Fibroblast of skin of back (primary cell): ENCODE results near the gene B3GALT4.

ENCODE experiments used
- DNase-seq: peaks from one replicate; pipeline ENCODE4 v3.0.0-alpha.2; 2013

Gene B3GALT4

DNA sequence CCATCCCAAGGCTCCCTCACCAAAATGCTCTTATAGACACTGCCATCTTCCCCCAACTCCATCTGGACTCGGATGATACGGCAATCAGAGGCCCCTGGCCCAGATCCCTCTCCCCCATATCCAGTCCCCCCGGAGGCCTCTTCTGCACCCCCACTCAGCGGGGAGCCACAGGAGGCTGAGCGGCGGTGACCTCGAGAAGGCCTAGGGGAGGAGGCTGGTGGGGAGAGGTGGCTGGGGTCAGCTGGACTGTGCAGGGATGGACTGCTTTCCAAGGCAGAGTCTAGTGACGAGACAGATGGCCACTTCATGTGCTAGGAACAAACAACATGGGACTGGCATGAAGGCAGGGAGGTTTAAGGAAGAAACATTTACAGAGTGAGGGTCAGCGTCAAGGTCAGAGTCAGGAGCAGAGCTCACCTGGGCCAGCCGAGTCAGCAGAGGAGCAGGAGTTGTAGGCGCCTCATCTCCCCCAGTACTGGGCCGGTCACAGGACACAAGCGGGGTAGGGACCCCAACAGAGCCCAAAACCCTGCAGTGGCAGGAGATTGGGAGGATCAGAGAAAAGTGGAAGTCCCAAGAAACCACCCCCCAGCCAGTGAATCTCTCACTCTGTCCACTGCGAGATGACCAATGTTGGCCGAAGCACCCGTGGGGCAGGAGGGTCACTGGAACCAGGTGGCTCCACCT is 16.2 kb downstream of the B3GALT4 start:
- no peak for DNase-seq

DNA sequence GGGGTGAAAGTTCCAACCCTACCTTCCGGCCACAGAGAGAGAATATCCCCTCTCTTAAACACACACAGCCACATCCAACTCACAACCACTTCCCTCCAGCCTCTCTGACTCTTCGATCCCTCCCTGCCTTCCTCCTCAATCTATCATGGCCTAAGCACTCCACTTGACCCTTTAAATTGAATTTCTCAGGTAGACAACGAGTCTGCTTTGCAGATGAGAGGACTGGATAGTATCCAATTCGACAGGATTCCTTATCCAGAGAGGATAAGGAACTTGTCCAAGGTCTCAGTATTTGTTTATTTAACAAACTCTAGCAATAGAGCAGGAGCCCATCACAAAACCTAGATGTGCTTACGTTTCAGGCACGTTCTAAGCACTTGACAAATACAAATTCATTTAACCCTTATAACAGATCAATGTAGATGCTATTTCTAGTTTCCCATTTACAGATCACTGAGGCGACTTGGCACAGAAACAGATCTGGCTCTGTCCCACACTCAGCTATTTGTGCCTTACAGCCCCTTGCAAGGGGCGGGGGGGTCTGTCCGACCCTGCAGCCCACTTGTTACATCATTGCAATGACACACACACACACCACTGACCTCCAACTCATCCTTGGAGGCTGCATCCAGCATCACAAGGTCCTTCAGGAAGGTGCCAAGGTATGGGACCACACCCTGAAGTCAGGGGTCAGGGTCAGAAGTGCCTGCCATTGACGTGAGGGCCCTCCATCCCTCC is 17.3 kb downstream of the B3GALT4 start:
- DNase-seq, result no peak

DNA sequence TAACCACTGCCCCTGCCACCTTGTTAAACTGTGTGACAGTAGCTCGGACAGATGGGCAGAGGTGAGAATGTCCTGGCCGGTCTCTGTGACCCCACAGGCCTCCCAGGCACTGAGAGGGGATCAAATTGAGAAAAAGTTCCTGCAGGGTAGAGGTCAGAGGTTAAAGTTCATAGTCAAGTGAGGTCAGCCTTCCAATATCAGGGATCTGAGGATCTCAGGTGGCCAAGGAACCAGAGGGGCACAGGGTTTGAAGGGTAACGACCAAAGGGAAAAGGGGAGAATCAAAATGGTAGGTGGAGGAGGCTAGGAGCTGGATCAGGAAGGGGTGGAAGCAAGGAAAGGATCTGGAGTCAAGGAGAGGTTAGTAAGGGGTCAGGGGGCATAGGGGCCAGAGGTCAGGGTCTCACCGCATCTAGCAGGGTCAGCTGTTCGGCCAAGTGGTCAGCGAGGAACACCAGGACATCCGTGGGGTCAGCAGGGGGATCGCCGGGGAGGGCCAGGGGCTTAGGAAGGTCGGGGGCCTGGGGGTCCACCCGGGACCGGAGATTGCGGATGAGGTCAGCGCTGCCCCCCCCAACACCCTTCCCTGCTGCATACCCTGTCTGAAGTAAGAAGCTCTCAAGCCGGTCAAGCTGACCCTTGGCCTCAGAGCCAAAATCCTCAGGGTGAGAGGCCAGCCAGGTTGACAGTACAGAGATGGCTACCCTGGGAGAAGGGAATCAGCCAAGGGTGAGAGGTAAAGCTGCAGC is 18.9 kb downstream of the B3GALT4 start:
- no peak for DNase-seq

DNA sequence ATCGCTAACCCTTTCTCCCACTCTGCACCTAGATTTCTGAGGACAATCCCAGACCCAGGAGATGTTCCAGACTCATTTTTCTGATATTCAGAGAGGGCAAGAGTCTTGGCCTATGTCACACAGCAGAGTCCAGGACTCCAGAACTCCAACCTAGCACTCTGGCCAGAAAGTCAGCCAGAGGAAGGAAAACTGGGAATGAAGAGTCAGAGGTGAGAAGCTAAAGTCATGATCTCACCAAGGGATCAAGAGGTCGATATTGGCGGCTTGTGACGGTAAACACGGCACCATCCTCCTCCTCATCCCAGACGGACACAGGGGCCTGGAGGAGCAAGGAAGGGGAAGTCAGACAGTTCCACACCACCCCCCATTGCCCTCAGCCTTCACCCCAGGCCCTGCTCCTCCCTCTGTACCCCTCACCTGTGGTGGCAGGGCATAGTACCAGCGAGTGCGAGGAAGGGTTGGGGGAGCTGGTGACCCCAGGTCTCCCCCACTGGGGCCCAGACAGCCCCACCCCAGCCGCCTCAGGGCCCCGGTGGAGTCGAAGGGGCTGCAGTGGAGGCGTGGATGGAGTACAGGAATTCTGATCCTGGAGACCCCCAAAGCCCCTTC is 20.0 kb downstream of the B3GALT4 start:
- no peak for DNase-seq

DNA sequence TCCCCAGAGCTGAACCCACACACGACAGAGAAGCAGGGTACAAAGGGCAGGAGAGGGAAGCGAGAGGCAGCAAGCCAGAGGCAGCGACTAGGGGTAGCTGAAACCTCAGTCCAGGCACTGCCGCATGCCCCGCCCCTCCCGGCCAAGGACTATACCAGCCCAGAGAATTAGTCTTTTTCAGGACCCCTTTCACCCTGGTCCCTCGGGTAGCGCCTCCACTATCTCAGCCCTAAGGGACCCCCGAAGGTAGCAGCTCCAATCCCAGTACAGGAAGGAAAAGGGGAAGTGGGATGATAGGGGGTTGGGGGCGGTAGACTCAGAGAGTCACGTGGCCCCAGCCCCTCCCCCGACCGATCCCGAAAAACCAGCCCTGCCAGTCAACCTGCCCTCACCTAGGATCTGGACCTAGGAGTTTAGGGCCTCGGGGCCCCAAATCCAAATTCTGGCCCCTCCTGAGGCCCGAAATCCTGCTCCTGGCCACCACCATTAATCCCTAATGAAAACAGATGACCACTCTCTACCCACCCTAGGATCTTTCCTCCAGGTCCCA is 20.6 kb downstream of the B3GALT4 start:
- DNase-seq, result no peak

DNA sequence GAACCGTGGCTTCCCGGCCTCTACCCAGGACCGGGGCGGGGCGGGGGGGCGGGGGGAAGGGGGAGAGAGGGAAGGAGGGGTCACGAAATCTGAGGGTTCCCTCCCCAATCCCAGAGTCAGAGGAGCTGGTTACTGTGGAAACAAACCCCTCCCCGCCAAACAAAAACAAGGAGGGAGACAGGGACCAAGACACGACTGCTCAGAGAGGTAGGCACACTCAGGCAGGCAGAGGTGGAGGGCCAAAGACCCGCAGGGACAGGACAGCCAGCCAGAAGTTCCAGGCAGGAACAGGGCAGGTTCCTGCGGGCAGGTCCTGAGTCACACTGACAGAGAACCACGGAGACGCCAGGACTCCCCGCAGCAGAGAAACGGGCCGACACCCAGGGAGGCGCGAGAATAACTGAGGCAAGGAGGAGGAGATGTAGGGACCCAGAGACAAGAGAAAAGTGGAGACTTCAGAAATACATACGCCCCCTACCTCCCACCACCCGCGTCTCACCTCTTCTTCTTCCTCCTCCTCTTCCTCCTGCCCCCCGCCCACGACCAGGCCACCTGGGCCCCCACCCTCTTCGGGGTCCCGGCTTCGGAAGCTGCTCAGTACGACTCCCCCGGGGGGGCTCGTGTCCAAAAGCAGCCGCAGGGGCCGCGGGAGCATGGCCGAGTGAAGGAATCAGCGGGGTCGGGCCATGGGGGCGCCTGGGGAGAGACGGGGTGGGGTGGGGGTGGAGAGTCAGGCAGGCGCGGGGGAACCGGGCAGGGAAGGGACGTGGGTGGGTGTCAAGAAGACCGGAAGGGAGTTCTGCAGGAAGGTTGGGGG is 21.2 kb downstream of the B3GALT4 start:
- DNase-seq, result peak; percentile 87

DNA sequence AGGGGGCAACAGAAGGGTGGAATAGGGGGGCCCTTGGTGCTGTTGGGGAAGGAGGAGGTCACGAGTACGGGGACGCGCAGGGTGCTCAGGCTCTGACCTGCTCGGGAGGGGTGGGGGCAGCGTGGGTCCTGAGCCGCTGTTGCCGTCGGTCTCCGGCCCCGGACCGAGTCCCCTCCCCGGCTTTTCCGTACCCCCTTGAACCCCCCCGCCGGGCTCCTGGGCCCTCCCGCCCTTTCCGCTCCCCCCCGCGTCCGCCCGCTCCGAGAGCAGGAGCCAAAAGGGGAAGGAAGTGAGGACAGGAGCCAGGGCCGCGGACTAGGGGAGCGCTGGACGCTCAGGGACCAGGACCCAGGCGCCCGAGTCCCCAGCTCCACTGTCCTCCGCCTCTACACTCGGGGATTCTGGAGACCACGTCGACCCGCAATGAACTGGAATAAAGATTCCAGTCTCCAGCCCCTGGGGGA is 21.9 kb downstream of the B3GALT4 start, which contains the start of gene RGL2:
Gene RGL2, minus strand, starts transcription at position 170 of the 464 bp plus-strand sequence. CDS start 332 bp downstream, outside the sequence.
- DNase-seq, result peak; percentile 72

DNA sequence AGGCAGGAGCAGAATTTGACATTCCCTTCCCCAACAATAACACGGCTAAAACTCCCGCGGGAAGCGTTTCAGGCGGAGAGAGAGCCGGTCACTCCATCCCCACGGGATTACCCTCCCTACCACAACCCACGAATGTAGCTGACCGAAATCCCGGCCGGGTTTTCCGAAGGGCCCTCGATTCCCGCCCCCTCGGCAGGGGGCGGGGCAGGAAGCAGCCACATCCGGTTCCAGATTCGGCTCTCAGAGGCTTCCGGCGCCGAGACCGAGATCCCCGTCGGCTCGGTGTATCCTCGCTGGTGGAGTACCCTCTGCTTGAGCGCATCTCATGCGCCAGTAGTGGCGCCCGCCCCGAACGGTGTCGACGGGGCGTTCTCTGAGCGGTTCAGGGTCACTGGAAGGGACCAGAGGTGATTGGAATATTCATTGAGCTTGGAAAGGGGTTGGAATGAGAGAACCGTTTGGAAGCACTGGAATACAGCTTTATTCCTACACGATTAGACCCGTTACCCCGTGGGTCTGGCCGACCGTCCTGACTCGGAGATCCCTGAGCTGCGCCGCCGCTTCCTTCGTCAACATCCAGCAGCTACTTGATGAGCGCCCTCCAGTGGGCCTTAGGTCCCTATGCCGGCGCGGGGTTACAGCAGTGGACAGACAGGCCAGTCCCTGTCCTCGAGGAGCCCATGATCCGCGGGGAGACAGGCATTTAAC is 22.5 kb downstream of the B3GALT4 start:
- peak; percentile 94 for DNase-seq

DNA sequence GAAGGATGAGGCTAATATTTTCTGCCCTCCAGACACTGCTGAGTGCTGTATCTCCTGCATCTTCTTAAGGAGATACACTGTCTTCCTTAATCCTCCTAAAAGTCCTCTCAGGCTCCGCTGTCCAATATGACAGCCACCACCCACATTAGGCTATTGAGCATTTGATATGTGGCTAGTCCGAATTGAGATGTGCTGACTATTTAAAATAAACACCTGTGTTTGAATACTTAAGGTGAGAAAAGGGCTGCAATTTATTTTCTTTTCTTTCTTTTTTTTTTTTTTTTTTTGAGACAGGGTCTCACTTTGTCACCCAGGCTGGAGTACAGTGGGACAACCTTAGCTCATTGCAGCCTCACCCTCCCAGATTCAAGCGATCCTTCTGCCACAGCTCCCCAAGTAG is 25.0 kb downstream of the B3GALT4 start:
- DNase-seq, result no peak

DNA sequence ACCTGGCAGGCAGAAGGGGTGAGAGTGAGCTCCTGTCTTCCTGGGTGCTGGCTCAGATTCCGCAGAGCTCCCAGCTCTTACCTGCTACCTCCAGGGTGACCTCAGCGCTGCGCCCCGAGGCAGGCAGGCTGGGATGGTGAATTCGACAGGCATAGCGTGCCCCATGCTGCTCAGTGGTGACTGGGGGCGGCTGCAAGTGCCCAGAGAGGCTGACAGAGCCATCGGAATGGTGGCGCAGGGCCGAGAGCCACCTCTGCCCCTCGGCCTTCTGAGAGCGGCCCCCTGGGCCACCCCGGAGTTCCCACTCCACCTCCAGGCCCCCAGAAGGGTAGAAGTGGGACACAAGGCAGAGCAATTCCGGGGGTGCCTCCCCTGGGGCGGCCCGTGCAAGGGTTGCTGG is 27.3 kb downstream of the B3GALT4 start:
- no peak for DNase-seq

DNA sequence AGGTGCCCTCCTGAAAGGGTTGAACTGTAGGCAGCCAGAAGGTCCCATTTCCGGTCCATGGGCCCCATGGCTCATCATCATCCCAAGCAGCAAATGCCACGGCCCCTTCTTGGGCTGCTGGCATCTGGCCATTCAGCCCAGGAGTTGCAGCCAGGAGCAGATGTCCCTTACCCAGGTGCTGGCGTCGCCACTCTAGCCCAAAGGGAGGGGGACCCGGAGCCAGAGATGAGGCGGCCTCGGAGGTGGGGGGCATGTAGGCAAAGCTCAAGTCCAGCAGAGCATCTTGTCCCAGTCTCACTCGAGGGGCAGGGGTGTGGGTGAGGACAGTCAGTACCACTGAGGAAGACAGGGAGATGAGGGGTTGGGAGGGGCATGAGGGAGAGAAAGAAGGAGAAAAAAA is 28.1 kb downstream of the B3GALT4 start:
- DNase-seq, result no peak

DNA sequence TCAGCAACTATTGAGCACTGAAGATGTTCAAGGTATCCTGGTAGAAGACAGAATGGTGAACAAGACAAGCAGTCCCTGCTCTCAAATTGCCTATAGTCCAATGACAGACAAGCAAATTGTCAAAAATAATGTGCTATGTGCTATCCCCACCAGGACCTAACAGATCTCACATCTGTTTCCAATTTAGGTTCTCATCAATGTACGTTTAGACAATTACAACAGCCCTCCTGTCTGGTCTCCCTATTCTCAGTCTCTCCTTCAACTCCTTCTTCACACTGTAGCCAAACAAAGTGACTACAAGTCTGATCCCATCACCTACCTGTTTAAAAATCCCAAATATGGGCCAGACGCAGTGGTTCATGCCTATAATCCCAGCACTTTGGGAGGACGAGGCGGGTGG is 29.4 kb downstream of the B3GALT4 start:
- DNase-seq, result no peak

DNA sequence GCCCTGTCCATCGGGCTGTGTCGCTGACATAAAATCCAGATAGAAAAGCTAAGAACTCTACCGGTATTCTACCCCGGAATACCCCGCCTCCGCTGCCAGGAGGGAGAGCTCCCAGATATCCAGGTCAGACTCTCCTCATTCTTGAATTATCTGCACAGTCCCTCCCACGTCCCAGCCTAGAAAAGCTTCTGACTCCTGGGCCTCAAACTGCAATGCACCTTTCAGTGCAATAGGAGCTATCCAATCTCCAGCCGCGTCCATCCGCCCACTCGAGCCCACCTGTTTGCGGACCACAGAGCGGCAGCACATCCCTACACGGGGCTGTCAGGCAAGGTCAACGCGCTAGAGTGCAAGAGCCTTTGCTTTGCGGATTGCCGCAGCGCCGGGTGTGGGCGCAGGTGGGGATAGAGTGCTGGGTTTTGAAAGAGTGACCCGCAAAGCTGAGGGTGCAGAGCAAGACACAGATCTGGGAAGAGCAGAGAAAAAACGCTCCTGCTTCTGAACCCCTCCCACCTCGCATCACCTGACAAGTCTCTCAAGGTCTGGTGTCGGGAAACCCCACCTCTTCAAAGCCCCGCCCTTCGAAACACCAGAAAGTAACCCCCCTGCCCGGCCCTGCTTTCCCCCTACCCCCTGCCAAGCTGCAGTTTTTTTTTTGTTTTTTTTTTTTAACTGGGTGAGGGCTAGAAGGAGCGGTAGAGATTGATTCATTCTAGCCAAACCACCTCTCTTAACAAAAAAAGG is 35.6 kb downstream of the B3GALT4 start:
- peak; percentile 55 for DNase-seq

DNA sequence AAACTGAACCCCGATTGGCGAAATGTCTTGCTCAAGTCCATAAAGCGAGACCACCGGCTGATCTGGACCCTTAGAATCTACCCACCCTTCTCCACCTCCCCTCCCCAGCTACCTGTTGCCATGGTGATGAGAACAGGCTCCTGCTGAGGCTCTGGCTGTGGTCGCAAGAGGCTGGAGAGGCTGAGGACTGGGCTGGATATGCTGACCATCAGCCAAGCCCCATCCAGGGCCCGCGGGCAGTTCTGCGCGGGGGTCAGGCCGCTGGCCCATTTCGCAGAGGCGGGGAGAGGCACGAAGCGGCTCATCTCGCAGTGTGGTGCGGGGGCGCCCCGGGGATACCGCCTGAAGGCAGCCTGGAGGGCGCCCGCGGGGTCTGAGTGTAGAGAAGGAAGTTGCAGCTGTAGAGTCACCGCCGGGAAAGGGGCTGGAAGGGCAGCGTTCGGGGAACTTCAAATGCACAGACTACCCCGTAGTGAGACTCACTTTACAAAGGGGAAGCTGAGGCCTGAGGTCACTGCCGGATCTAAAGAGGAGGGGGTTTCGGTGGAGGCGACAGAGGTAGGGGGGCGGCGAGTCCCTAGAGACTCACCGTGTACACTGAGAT is 36.3 kb downstream of the B3GALT4 start:
- no peak for DNase-seq

DNA sequence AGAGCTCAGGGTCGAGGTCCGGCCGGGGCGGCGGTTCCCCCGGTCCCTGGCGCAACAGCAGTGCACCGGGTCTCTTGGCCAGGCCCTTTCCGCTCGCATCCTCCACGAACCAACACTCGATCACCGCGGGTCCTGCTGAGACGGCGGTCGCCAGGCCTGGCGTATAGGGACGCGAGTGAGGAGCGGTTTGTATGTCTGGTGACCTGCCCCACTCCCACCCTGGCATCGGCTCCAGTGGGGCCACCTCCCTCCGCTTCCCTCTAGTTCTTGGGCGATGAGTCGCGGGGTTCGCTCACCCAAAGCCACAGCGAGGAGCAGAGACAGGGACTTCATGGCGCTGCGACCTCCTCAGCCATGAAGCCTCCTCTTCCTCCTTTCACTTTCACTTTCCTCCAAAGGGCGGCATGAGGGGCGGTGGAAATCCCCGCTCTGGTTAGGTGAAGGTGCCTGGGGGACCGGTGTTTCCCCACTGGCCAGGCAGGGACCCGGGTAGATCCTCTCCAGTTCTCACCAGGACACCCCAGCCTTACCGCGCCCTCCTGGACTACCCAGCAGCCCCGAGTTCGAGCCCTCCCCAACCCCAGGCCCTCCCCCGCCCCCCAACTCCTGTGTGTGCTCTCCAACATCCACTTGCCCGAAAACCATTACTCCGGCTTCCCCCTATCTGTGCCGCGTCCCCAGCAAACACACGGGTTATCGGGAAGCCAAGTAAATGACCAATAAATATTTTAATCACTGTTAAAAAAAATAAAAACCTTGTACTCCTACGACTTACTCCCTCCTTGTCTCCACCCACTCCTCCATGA is 37.0 kb downstream of the B3GALT4 start, which contains the start of gene TAPBP:
Gene TAPBP, minus strand, starts transcription at position 370 of the 806 bp plus-strand sequence. Its CDS starts 37 bp downstream, at position 333.
- DNase-seq, result peak; percentile 64

DNA sequence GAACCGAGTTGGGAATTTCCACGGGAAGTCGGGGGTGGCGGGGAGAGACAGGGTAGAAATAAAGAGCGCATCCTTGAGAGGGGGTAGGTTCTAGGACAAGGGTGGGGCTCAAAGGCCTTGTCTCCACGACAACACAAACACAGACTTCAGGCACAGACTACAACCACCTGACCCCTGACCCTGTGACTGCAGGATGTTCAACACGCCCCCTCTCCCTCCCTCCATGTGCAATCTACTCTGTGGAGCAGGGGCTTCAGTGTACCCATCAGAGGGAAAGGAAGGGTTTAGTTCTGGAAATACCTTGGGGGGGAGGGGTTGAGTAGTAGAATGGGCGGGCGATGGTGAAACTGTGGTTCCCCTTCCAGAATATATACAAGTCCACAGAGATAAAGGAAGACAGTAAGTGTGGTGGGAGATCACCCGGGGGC is 37.6 kb downstream of the B3GALT4 start:
- DNase-seq, result peak; percentile 76

DNA sequence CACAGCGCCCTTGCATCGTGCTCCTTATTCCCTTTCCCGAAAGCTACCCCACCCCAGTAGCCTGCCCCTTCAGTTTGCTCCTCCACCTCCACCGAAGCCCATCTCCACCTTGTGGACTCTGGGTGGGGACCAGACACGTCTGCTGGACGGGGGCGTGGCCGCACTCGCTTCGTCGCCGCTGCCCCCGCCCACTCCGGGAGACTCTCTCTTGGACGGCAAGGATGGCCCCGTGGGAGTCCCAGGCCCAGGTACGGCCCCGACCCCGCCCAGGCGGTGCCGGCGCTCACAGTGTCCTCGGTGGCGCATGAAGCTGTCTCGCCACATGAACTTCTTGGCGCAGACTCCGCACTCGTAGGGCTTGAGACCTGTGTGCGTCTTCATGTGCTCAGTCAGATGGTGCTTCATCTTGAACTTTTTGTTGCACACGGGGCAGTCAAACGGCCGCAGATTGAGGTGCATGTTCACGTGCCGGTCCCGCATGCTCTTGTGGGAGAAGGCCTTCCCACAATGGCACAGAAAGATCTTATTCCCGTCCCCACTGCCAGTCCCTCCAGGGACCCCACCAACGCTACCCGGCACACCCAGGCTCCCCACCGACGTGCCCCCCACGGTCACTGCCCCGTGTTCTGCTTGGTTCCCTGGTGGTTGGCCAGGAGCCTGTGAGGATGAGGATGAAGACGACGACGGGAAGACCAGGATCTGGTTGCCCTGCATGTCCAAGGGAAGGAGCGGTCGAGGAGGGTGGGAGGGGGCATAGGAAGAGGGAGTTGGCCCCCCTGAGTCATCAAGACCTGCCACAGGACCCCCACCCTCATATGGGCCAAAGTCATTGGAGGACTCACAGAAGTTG is 38.2 kb downstream of the B3GALT4 start:
- DNase-seq, result no peak
